HG03159 (cell line): ENCODE data around the gene CLEC4C.

Experiments
- ATAC-seq: cut with Tn5 transposase; IDR thresholded peaks from one replicate; pipeline ENCODE4 v1.9.1; 2021; ENCODE audit warnings: mild to moderate bottlenecking, moderate library complexity; ENCODE audit not compliant: unreplicated experiment

CLEC4C gene

DNA sequence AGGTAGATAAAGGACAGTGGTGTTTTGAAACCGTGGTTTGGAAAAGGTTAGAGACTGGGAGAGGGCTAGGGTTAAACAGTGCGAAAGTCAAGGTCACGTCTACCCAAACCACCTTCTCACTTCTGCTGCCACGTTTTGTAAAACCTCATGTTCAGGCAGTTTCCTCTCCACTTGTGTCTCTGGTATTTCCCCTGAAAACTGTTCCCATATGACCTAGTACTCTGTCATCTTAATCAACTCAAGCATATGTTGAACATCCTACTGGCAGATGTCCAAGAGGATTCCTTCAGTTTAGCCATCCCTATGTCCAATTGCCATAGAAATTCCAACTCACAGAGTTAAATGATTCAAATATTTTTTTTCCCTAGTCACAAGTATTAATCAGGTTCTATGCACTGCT is 17.4 kb downstream of the CLEC4C start:
- ATAC-seq: no peak

GRCh38 chr12:7723926-7724325 is 23.2 kb downstream of the CLEC4C start:
- no peak for ATAC-seq

DNA sequence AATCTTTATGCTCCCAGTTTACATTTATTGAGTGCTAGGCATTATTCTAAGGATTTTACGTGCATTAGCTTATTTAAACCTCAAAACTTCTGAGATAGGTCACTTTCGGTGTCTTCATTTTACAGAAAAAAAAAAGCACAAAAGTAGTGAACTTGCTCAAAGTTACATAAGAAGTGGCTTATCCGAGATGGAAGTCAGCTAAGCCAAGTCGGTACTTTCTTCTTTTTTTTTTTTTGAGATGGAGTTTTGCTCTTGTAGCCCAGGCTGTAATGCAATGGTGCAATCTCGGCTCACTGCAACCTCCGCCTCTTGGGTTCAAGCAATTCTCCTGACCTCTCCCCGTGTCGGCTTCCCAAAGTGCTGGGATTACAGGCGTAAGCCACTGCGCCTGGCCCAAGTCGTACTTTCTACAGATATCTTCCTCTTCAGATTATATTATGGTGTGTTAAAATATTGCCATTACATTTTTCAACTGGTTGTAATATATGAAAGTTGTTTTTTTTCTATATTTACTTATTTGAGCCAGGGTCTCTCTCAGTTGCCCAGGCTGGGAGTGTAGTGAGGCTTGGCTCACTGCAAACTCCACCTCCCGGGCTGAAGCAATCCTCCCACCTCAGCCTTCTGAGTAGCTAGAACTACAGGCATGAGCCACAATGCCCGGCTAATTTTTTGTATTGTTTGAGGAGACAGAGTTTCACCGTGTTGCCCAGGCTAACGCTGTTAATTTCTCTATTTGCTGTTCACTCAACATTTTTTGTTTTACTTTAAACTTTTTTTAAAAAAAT is 27.0 kb downstream of the CLEC4C start:
- no peak for ATAC-seq

DNA sequence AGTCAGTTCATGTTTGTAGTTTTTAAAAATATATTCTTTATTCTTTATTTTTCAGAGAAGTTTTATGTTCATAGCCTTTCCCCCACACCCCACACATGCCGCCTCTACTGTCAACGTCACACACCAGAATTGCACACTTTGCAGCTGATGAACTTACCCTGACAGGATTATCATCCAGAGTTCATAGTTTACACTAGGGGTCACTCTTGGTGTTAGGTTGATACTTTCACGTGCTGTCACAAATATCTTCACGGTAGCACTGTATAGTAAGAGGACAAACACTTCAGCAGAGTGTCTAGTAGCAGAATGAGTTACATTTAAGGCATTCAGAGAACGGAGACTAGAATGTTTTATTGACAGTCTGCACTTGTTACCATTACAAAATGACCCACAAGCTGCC is 30.8 kb downstream of the CLEC4C start:
- no peak for ATAC-seq

DNA sequence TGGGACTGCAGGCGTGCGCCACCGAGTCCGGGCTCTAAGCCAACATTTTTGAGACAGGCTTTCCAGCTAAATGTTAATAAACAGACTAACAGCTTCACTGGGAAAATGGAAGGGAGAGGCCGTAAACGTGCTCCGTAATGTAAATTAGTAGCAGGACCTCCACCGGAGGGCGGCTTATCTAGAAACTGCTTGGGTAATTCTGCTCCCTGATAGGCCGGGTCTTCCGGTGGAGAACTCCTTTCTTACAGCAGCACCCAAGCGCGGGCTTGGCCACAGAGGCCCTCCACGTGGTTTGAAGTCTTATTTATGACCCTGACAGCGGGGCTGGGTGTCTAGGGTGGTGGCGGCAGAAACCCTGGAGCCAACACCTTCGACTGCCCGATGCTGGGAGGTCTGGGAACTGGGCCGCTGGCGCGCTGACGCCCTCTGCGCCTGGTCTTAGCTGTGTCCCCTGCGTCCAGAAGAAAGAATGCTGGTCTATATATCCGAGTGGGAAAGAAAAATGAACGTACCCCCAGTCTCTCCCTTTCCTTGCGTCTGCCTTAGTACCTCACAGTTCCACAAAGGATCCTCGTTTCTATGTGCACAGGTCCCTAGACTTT is 34.2 kb downstream of the CLEC4C start:
- no peak for ATAC-seq

- no peak for ATAC-seq
These were observed 36.0 kb downstream of the CLEC4C start, which contains the start of gene DPPA3 for GRCh38 chr12:7711133-7711532. Gene DPPA3, plus strand, starts transcription at chr12:7711433. Its CDS starts 138 bp downstream, at chr12:7711571.

DNA sequence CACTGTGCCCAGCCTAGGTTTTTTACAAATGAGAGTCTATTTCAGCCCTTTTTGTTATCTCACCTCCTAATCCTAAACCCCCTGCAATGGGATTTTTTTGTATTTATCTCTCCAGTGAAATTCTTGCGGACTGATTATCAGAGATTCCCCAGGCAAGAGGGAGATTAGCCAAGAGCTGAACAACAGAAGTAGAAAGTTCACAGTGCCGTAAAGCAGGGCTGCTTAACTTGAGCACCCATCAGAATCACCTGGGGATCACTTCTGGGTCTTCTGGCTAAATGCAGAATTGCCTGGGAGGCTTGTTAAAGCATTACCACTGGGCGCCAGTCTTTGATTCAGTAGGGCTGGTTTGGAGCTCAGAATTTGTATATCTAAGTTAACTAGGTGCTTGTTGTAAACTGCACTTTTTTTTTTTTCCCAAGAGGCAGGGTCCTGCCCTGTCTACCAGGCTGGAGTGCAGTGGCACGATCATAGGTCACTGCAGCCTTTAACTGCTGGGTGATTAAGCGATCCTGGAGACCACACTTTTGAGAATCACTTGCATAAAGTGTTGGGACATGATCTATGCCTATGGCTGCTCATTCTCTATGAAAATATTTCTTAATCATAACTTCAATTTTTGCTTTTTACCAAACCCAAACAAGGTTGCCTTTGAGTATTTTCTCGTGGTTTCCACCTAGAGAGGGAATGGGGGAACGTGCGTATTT is 37.1 kb downstream of the CLEC4C start:
- no peak for ATAC-seq

DNA sequence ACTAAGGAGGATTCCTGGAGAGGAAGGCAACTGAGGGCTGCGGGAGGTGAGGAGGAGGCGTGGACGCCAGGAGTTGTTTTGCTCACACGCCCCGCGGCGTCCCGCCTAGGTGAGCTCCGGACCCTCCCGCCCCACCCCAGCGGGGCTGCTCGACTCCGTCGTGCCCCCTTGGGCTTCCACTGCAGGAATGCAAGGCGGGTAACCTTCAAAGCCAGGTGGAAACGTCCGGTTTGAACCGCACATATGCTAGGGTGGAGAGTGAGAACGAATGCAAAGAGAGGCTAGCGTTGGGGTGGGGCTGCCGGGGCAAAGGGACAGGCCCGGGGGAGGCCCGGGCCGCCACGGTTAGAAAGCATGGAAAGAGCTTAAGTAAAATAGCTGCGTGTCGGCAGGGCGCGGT is 41.3 kb downstream of the CLEC4C start:
- ATAC-seq: no peak

DNA sequence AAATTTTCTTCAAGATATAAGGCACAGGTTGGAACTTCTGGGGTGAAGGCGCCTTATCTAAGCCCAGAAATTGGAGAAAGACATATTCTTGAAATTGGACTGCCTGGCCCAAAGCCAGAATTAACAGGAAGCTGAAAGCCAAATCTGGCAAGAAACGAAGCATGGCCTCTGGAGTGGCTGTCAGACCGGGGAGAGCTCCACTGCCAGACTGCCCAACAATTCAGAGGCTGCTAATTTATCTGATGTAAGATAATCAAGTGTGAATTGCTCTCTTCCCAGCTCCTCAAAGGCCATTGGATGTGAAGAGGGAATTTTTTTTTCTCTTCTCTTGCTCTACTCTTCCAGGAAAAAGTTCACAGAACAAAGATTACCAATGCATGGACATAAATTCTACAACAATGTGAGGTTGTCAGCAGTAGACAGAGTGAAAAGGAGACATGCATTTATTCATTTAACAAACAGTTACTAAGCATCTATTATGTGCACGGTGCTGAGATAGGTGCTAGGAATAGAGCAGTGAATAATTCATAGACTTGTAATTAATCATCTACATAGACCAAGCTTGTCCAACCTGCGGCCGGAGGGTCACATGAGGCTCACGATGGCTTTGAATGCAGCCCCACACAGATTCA is 51.5 kb downstream of the CLEC4C start, which contains the start of gene GDF3:
Gene GDF3, minus strand, starts transcription at position 210 of the 632 bp plus-strand sequence. Its CDS starts 47 bp downstream, at position 163.
- no peak for ATAC-seq

GRCh38 chr12:7695237-7695560 is 52.0 kb downstream of the CLEC4C start:
- no peak for ATAC-seq

DNA sequence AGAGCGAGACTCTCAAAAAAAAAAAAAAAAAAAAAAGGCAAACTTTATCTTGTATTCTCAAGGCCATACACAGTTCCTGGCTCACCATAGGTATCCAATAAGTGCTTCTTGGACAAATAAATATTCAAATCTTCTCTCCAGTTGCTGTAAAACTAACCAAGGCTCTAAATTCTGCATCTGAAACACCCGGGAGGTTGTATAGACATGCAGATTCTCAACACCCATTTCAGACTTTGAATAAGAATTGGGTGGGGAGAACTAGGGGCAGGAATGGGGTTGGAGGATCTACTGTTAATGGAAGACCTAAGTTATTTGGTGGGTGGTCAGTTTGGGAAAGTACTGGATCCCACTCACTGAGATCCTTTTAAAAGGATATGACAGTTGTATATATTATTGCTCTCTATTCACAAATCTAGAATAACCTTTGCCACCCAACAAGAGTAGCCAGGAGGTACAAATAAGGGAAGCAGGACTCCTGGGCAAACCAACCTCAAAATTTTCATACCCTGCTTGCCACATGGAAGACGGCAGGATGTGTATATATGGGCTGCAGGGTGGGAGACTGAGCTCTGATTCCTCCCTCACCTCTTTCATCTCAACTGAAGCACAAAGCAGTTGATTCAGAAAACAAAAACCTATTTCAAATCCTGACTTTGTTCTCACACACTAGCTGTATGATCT is 52.5 kb downstream of the CLEC4C start:
- ATAC-seq: no peak

GRCh38 chr12:7693793-7694192 is 53.4 kb downstream of the CLEC4C start:
- no peak for ATAC-seq

DNA sequence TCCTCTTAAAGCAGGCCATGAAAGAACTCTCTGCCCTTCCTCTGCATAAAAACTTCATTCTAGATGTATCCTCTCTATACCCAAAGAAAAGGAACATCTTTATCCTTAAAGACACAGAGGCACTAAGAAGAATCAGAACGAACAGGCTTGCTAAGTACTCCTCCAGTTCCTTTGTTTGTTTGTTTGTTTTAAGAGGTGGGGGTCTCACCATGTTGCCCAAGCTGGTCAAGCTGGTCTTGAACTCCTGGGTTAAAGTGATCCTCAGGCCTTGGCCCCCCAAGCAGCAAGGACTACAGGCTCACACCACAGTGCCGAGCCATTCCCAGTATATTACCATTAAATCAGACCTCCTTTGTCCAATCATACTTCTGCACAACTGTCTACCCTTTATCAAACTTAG is 65.6 kb downstream of the CLEC4C start:
- no peak for ATAC-seq
